OCI-LY7 (cell line): ENCODE measurements around the gene ACER2.
"Not testable (repeated sequence)": the region's sequence is repeated elsewhere in the genome, so short reads cannot be mapped to it uniquely, and the experiment has no call there.

Experiments used
- CTCF ChIP-seq: fragments of 200-600 bp; sonication (generic); conservative IDR thresholded peaks from 2 replicates; pipeline ENCODE4 v1.5.1; 2014; ENCODE audit warnings: mild to moderate bottlenecking, antibody characterized with exemption, low read length, moderate library complexity, mixed read lengths
- EZH2phosphoT487 ChIP-seq: fragments of 200-600 bp; sonication (generic); IDR thresholded peaks from 2 replicates; pipeline ENCODE4 v1.6.1; 2018; ENCODE audit warnings: low read depth, borderline replicate concordance, mild to moderate bottlenecking, mixed run types, antibody characterized with exemption, low read length, moderate library complexity, mixed read lengths

DNA sequence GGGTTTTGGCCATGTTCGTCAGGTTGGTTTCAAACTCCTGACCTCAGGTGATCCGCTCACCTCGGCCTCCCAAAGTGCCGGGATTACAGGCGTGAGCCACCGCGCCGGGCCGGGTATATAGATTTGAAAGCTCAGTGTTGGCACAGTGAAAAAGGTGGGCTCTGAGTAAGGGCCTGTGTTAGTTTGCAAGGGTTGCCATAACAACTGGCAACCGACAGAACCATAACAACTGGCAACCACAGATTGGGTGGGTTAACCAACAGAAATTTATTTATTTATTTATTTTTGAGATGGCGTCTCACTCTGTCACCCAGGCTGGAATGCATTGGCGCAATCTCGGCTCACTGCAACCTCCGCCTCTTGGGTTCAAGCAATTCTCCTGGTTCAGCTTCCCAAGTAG lies 23.6 kb upstream of the ACER2 start:
- not testable (repeated sequence) for TF ChIP-seq CTCF, EZH2phosphoT487
